ENCODE data around the gene ARID1B. TPM values are rescaled to one million over a fixed set of nuclear protein-coding genes. Genes with fewer than 3 reads are reported as not detected.

Gene ARID1B
- total RNA-seq, 2 donors from 2014 or later = 74.0 to 110 TPM

GRCh38 chr6:157157258-157157657, 380.1 kb downstream of the ARID1B start:
- DNase-seq = no peak
- no peaks in the 10 kb centered on the region for H3K27me3 Mint-ChIP-seq (ENCODE audit: insufficient read depth)
- no peak overlapping the region for H3K27ac ChIP-seq (ENCODE audit: low read depth, low read length)
- H3K36me3 Mint-ChIP-seq (ENCODE audit: low read depth) = peaks cover 13% of the 10 kb centered on the region
- no peaks in the 10 kb centered on the region for H3K9me3 ChIP-seq (ENCODE audit: control insufficient read depth, low read length)
- no peak overlapping the region for H3K4me3 ChIP-seq (ENCODE audit: low read length)
- H3K4me1 ChIP-seq (ENCODE audit: control insufficient read depth, insufficient read depth, low read length) = peaks cover 41% of the 10 kb centered on the region
- TF ChIP-seq CTCF (conservative IDR thresholded peaks at IDR 0.05) = no peak
- peaks cover 63% of the 10 kb centered on the region for H3K4me1 Mint-ChIP-seq
- H3K27ac Mint-ChIP-seq = peak overlapping the region; percentile 46
- no peak overlapping the region for H3K4me3 Mint-ChIP-seq
- peaks cover 6% of the 10 kb centered on the region for H3K36me3 ChIP-seq (ENCODE audit: control insufficient read depth, insufficient read depth, low read length)
- H3K9ac ChIP-seq (ENCODE audit: extremely low read depth, low read length, poor library complexity, severe bottlenecking) = no peak overlapping the region
- WGBS, 2 experiments (ENCODE audit: insufficient coverage in 1 of 2, insufficient read length in 1 of 2) = 92 to 94% methylated on average over 8 to 9 of the region's 9 CpGs
- no peaks in the 10 kb centered on the region for H3K9me3 Mint-ChIP-seq
- no peaks in the 10 kb centered on the region for H3K27me3 ChIP-seq (ENCODE audit: control insufficient read depth, insufficient read depth, low read length, poor library complexity, severe bottlenecking)

GRCh38 chr6:157158456-157158855, 381.3 kb downstream of the ARID1B start:
- Histone ChIP-seq H3K27me3 (ENCODE audit: control insufficient read depth, insufficient read depth, low read length, poor library complexity, severe bottlenecking) (no peaks in the 10 kb centered on the region), H3K9me3 (ENCODE audit: control insufficient read depth, low read length) (no peaks in the 10 kb centered on the region), H3K27ac (ENCODE audit: low read depth, low read length) (peak overlapping the region; percentile 5), H3K4me3 (ENCODE audit: low read length) (peak overlapping the region; percentile 13), H3K9ac (ENCODE audit: extremely low read depth, low read length, poor library complexity, severe bottlenecking) (peak overlapping the region; percentile 41), H3K4me1 (ENCODE audit: control insufficient read depth, insufficient read depth, low read length) (peaks cover 49% of the 10 kb centered on the region), H3K36me3 (ENCODE audit: control insufficient read depth, insufficient read depth, low read length) (no peaks in the 10 kb centered on the region)
- 58 to 79% methylated on average over 2 to 4 of the region's 4 CpGs for WGBS, 2 experiments (ENCODE audit: insufficient coverage in 1 of 2, insufficient read length in 1 of 2)
- H3K36me3 Mint-ChIP-seq (ENCODE audit: low read depth) = peaks cover 8% of the 10 kb centered on the region
- peaks cover 74% of the 10 kb centered on the region for H3K4me1 Mint-ChIP-seq
- TF ChIP-seq CTCF (conservative IDR thresholded peaks at IDR 0.05) = no peak
- peak; percentile 74 for DNase-seq
- peak overlapping the region; percentile 80 for H3K27ac Mint-ChIP-seq
- H3K9me3 Mint-ChIP-seq = no peaks in the 10 kb centered on the region
- H3K4me3 Mint-ChIP-seq = peak overlapping the region; percentile 3
- H3K27me3 Mint-ChIP-seq (ENCODE audit: insufficient read depth) = no peaks in the 10 kb centered on the region

GRCh38 chr6:157158897-157159296, 381.7 kb downstream of the ARID1B start:
- H3K27ac ChIP-seq (ENCODE audit: low read depth, low read length) = peak overlapping the region; percentile 5
- H3K9me3 ChIP-seq (ENCODE audit: control insufficient read depth, low read length) = no peaks in the 10 kb centered on the region
- WGBS, 2 experiments (ENCODE audit: insufficient coverage in 1 of 2, insufficient read length in 1 of 2) = 39 to 79% methylated on average over 2 to 3 of the region's 3 CpGs
- DNase-seq = peak; percentile 87
- peak overlapping the region; percentile 80 for H3K27ac Mint-ChIP-seq
- peak overlapping the region; percentile 41 for H3K9ac ChIP-seq (ENCODE audit: extremely low read depth, low read length, poor library complexity, severe bottlenecking)
- H3K36me3 ChIP-seq (ENCODE audit: control insufficient read depth, insufficient read depth, low read length) = no peaks in the 10 kb centered on the region
- H3K4me1 ChIP-seq (ENCODE audit: control insufficient read depth, insufficient read depth, low read length) = peaks cover 49% of the 10 kb centered on the region
- no peak overlapping the region for H3K4me3 ChIP-seq (ENCODE audit: low read length)
- peaks cover 8% of the 10 kb centered on the region for H3K36me3 Mint-ChIP-seq (ENCODE audit: low read depth)
- no peaks in the 10 kb centered on the region for H3K27me3 ChIP-seq (ENCODE audit: control insufficient read depth, insufficient read depth, low read length, poor library complexity, severe bottlenecking)
- no peaks in the 10 kb centered on the region for H3K27me3 Mint-ChIP-seq (ENCODE audit: insufficient read depth)
- H3K4me3 Mint-ChIP-seq = peak overlapping the region; percentile 3
- H3K9me3 Mint-ChIP-seq = no peaks in the 10 kb centered on the region
- peaks cover 74% of the 10 kb centered on the region for H3K4me1 Mint-ChIP-seq
- TF ChIP-seq CTCF (conservative IDR thresholded peaks at IDR 0.05) = peak; percentile 51

All from endodermal cell (in vitro differentiated cells).